HEK293 (cell line): Measurements from ENCODE around the gene SAG.

Experiments
- CTCF ChIP-seq: fragments of 450-650 bp; formaldehyde crosslinking; IDR thresholded peaks from 2 replicates; pipeline ENCODE4 v1.5.1; 2016; ENCODE audit warnings: missing biosample characterization, missing genetic modification characterization
- KLF8 ChIP-seq: fragments of 450-650 bp; formaldehyde crosslinking; IDR thresholded peaks from 2 replicates; pipeline ENCODE4 v1.5.1; 2016; ENCODE audit warnings: missing biosample characterization, missing genetic modification characterization
- PBX3 ChIP-seq: sonication (generic); formaldehyde crosslinking; IDR thresholded peaks from 2 replicates; pipeline ENCODE4 v1.8.1; 2022; ENCODE audit warnings: mild to moderate bottlenecking, moderate library complexity, missing genetic modification reagents
- REST ChIP-seq: fragments of 450-650 bp; formaldehyde crosslinking; IDR thresholded peaks from 2 replicates; pipeline ENCODE4 v1.5.1; 2016; ENCODE audit warnings: missing biosample characterization, missing genetic modification characterization
- SETDB1 ChIP-seq: IDR thresholded peaks from one replicate; pipeline ENCODE4 v1.6.1; 2017; ENCODE audit warnings: mild to moderate bottlenecking, low read length, moderate library complexity, mixed read lengths; ENCODE audit not compliant: insufficient read length
- YY1 ChIP-seq: fragments of 450-650 bp; formaldehyde crosslinking; IDR thresholded peaks from 2 replicates; pipeline ENCODE4 v1.5.1; 2018; ENCODE audit warnings: missing biosample characterization, missing genetic modification characterization
- ZNF239 ChIP-seq: fragments of 450-650 bp; formaldehyde crosslinking; IDR thresholded peaks from 2 replicates; pipeline ENCODE4 v1.5.1; 2016; ENCODE audit warnings: missing biosample characterization, missing genetic modification characterization
- ZNF626 ChIP-seq: fragments of 450-650 bp; sonication (Bioruptor Pico); formaldehyde crosslinking; IDR thresholded peaks from 2 replicates; pipeline ENCODE4 v1.5.1; 2018; ENCODE audit warnings: missing biosample characterization, missing genetic modification characterization, inconsistent platforms
- TF ChIP-seq, protein P1 (sequence below): fragments of 450-650 bp; formaldehyde crosslinking; IDR thresholded peaks from 2 replicates; pipeline ENCODE4 v1.5.1; 2016; ENCODE audit warnings: missing biosample characterization, missing genetic modification characterization

- no peak for TF ChIP-seq CTCF (tag by site-specific recombination)
- no peak for TF ChIP-seq YY1 (tag by site-specific recombination)
- TF ChIP-seq ZNF626 (tag by site-specific recombination) = no peak
- no peak for TF ChIP-seq KLF8 (tag by site-specific recombination)
- TF ChIP-seq SETDB1 = no peak
- TF ChIP-seq REST (tag by site-specific recombination) = no peak
- TF ChIP-seq, protein P1, sequence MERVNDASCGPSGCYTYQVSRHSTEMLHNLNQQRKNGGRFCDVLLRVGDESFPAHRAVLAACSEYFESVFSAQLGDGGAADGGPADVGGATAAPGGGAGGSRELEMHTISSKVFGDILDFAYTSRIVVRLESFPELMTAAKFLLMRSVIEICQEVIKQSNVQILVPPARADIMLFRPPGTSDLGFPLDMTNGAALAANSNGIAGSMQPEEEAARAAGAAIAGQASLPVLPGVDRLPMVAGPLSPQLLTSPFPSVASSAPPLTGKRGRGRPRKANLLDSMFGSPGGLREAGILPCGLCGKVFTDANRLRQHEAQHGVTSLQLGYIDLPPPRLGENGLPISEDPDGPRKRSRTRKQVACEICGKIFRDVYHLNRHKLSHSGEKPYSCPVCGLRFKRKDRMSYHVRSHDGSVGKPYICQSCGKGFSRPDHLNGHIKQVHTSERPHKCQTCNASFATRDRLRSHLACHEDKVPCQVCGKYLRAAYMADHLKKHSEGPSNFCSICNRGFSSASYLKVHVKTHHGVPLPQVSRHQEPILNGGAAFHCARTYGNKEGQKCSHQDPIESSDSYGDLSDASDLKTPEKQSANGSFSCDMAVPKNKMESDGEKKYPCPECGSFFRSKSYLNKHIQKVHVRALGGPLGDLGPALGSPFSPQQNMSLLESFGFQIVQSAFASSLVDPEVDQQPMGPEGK = no peak
- no peak for TF ChIP-seq PBX3 (CRISPR knock-in tag)
- TF ChIP-seq ZNF239 (tag by site-specific recombination) = no peak
Observed at GRCh38 chr2:233349005-233349998, 41.7 kb downstream of the SAG start.
